Endodermal cell (in vitro differentiated cells): ENCODE results near the gene DDIT4L. TPM values are rescaled to one million over a fixed set of nuclear protein-coding genes. Genes with fewer than 3 reads are reported as not detected.
"Not testable (repeated sequence)": the region's sequence is repeated elsewhere in the genome, so short reads cannot be mapped to it uniquely, and the experiment has no call there.

Experiments used
- DNase-seq: peaks from one replicate; pipeline ENCODE4 v3.0.0-alpha.2; 2017
- H3K27ac ChIP-seq: 2 replicates; pipeline ENCODE4 v1.5.1; 2013; ENCODE audit warnings: mild to moderate bottlenecking, low read depth, low read length, moderate library complexity
- H3K27me3 ChIP-seq: 2 replicates; pipeline ENCODE4 v1.6.1; 2013; ENCODE audit warnings: mild to moderate bottlenecking, low read length, moderate library complexity; ENCODE audit not compliant: insufficient read depth, control insufficient read depth, poor library complexity, severe bottlenecking
- H3K36me3 ChIP-seq: 2 replicates; pipeline ENCODE4 v1.7.0; 2013; ENCODE audit warnings: mild to moderate bottlenecking, low read length, moderate library complexity; ENCODE audit not compliant: control insufficient read depth, insufficient read depth
- H3K4me1 ChIP-seq: one replicate; pipeline ENCODE4 v1.7.0; 2013; ENCODE audit warnings: low read length; ENCODE audit not compliant: control insufficient read depth, insufficient read depth
- H3K4me3 ChIP-seq: 2 replicates; pipeline ENCODE4 v1.5.1; 2013; ENCODE audit warnings: mild to moderate bottlenecking, low read length, moderate library complexity
- H3K9ac ChIP-seq: 2 replicates; pipeline ENCODE4 v1.6.1; 2013; ENCODE audit warnings: mild to moderate bottlenecking, low read length, moderate library complexity; ENCODE audit not compliant: poor library complexity, severe bottlenecking; ENCODE audit errors: extremely low read depth
- H3K9me3 ChIP-seq: 2 replicates; pipeline ENCODE4 v1.6.1; 2013; ENCODE audit warnings: mild to moderate bottlenecking, low read length, moderate library complexity; ENCODE audit not compliant: control insufficient read depth
- H3K27ac Mint-ChIP-seq: 2 replicates; pipeline ENCODE4 v1.8.0; 2020; ENCODE audit warnings: mixed read lengths
- H3K27me3 Mint-ChIP-seq: 2 replicates; pipeline ENCODE4 v1.8.0; 2021; ENCODE audit warnings: mild to moderate bottlenecking, mixed read lengths; ENCODE audit not compliant: insufficient read depth
- H3K36me3 Mint-ChIP-seq: 2 replicates; pipeline ENCODE4 v1.8.0; 2020; ENCODE audit warnings: low read depth, mixed read lengths
- H3K4me1 Mint-ChIP-seq: 2 replicates; pipeline ENCODE4 v1.8.0; 2020; ENCODE audit warnings: mixed read lengths
- H3K4me3 Mint-ChIP-seq: 2 replicates; pipeline ENCODE4 v1.8.0; 2020; ENCODE audit warnings: mild to moderate bottlenecking, moderate library complexity, mixed read lengths
- H3K9me3 Mint-ChIP-seq: 2 replicates; pipeline ENCODE4 v1.8.0; 2020; ENCODE audit warnings: mild to moderate bottlenecking, mixed read lengths
- WGBS, 2 experiments: methylation state at CpG; one replicate each; pipeline versions ENCODE4 v1.1.5 to v1.1.7; 2013; ENCODE audit warnings: missing lambda C conversion rate in 2 of 2, mixed read lengths in 1 of 2; ENCODE audit not compliant: insufficient coverage in 1 of 2, insufficient read length in 1 of 2; 5-methylcytosine and 5-hydroxymethylcytosine counted together
- total RNA-seq, 2 donors: library from RNA; stranded (reverse); fragmentation: NEBNext Ultra II Directional in 1 of 2; extraction: Animal tissue kit (Norgen Biotek cat#: 25700) in 1 of 2; gene quantifications; 2 replicates in 1 of 2; 3 replicates in 1 of 2; pipeline ENCODE4 v1.2.1, GENCODE V29; 2021
- TF ChIP-seq, protein P1 (sequence below): fragments of 200-600 bp; sonication (generic); conservative IDR thresholded peaks from 2 replicates; pipeline ENCODE4 v1.5.0; 2021; ENCODE audit warnings: antibody characterized with exemption, mild to moderate bottlenecking

The DDIT4L gene
- total RNA-seq, 2 donors from 2014 or later, result 10.8 to 19.7 TPM

DNA sequence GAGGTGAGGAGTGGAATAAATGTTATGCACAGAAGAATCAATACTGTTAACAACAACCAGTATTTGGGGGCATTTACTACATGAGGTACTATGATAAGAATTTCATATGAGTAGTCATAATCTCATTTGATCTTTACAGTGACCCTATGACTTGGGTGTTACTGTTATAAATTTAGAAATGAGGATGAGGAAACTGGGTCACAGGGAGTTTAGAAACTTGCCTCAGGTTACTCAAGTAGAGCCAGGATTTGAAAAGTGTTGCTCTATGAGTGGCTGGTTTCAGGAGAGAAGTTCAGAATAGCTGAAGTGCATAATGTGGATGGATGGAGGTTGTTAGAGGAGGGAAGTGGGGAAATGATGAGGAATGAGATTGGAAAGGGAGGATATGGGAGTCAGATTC, 16.6 kb upstream of the DDIT4L start:
- no peak for DNase-seq
- H3K27ac ChIP-seq, result no peak overlapping the region
- no peak overlapping the region for H3K9ac ChIP-seq
- peaks cover 15% of the 10 kb centered on the region for H3K4me1 Mint-ChIP-seq
- no peaks in the 10 kb centered on the region for H3K27me3 ChIP-seq
- H3K4me3 ChIP-seq, result no peak overlapping the region
- no peaks in the 10 kb centered on the region for H3K27me3 Mint-ChIP-seq
- H3K36me3 ChIP-seq, result no peaks in the 10 kb centered on the region
- H3K9me3 Mint-ChIP-seq, result no peaks in the 10 kb centered on the region
- TF ChIP-seq, protein P1, sequence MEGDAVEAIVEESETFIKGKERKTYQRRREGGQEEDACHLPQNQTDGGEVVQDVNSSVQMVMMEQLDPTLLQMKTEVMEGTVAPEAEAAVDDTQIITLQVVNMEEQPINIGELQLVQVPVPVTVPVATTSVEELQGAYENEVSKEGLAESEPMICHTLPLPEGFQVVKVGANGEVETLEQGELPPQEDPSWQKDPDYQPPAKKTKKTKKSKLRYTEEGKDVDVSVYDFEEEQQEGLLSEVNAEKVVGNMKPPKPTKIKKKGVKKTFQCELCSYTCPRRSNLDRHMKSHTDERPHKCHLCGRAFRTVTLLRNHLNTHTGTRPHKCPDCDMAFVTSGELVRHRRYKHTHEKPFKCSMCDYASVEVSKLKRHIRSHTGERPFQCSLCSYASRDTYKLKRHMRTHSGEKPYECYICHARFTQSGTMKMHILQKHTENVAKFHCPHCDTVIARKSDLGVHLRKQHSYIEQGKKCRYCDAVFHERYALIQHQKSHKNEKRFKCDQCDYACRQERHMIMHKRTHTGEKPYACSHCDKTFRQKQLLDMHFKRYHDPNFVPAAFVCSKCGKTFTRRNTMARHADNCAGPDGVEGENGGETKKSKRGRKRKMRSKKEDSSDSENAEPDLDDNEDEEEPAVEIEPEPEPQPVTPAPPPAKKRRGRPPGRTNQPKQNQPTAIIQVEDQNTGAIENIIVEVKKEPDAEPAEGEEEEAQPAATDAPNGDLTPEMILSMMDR, result no peak
- H3K4me3 Mint-ChIP-seq, result no peak overlapping the region
- no peak overlapping the region for H3K27ac Mint-ChIP-seq
- H3K9me3 ChIP-seq, result no peaks in the 10 kb centered on the region
- H3K36me3 Mint-ChIP-seq, result no peaks in the 10 kb centered on the region
- peaks cover 4% of the 10 kb centered on the region for H3K4me1 ChIP-seq

DNA sequence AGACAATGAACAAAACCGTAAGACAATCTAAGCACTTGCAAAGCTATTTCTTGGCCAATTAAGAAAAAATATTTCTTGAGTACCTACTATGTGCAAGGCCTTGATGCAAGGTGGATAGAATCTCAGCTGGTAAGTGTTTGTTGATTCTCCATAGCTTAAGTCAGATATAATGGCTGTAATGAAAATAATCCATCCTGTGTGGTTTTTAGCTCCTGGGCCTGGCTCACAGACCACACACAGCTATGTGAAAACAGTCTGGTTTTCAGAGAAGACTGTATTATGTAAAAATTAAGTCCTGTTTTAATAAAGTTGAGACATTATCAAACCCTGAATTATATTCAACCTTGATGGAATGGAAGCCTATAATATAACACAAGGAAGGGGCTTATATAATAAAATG, 7.8 kb upstream of the DDIT4L start:
- no peaks in the 10 kb centered on the region for H3K4me1 Mint-ChIP-seq
- WGBS, 2 experiments, result 95% methylated on average over 1 of the region's 1 CpG; no CpG with 5 or more reads in 1 of the 2 experiments
- H3K27ac Mint-ChIP-seq, result no peak overlapping the region
- TF ChIP-seq, protein P1, result no peak
- no peaks in the 10 kb centered on the region for H3K36me3 Mint-ChIP-seq
- H3K9me3 Mint-ChIP-seq, result no peaks in the 10 kb centered on the region
- no peak overlapping the region for H3K27ac ChIP-seq
- peaks cover 13% of the 10 kb centered on the region for H3K27me3 Mint-ChIP-seq
- H3K4me1 ChIP-seq, result no peaks in the 10 kb centered on the region
- no peak overlapping the region for H3K4me3 Mint-ChIP-seq
- H3K36me3 ChIP-seq, result no peaks in the 10 kb centered on the region
- no peak overlapping the region for H3K9ac ChIP-seq
- DNase-seq, result no peak
- peaks cover 3% of the 10 kb centered on the region for H3K27me3 ChIP-seq
- no peaks in the 10 kb centered on the region for H3K9me3 ChIP-seq
- H3K4me3 ChIP-seq, result no peak overlapping the region

DNA sequence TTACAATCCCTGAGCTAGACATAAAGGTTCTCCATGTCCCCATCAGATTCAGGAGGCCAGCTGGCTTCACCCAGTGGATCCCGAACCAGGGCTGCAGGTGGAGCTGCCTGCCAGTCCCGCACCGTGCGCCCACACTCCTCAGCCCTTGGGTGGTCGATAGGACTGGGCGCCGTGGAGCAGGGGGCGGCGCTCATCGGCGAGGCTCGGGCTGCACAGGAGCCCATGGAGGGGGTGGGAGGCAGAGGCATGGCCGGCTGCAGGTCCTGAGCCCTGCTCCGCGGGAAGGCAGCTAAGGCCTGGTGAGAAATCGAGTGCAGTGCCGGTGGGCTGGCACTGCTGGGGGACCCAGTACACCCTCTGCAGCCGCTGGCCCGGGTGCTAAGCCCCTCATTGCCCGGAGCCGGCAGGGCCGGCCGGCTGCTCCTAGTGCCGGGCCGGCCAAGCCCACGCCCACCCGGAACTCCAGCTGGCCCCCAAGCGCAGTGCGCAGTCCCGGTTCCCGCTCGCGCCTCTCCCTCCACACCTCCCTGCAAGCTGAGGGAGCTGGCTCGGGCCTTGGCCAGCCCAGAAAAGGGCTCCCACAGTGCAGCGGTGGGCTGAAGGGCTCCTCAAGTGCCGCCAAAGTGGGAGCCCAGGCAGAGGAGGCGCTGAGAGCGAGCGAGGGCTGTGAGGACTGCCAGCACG, 6.3 kb upstream of the DDIT4L start:
- not testable (repeated sequence) for H3K36me3 ChIP-seq, H3K27ac Mint-ChIP-seq, H3K9me3 Mint-ChIP-seq, H3K9me3 ChIP-seq, H3K27ac ChIP-seq, H3K4me1 ChIP-seq, H3K4me3 ChIP-seq, H3K9ac ChIP-seq, DNase-seq, H3K4me1 Mint-ChIP-seq, H3K36me3 Mint-ChIP-seq, H3K4me3 Mint-ChIP-seq
- H3K27me3 ChIP-seq, result peaks cover 18% of the 10 kb centered on the region
- H3K27me3 Mint-ChIP-seq, result peaks cover 21% of the 10 kb centered on the region
- 94 to 98% methylated on average over 10 to 40 of the region's 40 CpGs for WGBS, 2 experiments
